ENCODE measurements around the gene S100A12. TPM values are rescaled to one million over a fixed set of nuclear protein-coding genes. Genes with fewer than 3 reads are reported as not detected.
"Not testable (repeated sequence)": the region's sequence is repeated elsewhere in the genome, so short reads cannot be mapped to it uniquely, and the experiment has no call there.

S100A12 gene
- total RNA-seq, 2 experiments from 2014 or later: not detected

GRCh38 chr1:153355445-153356071, 19.9 kb downstream of the S100A12 start:
- Mint-ChIP-seq H3K9me3 (ENCODE audit: insufficient read depth) (no peaks in the 10 kb centered on the region), H3K4me3 (no peak overlapping the region), H3K36me3 (ENCODE audit: low read depth) (no peaks in the 10 kb centered on the region), H3K27ac (no peak overlapping the region), H3K27me3 (ENCODE audit: low read depth) (peaks cover 19% of the 10 kb centered on the region), H3K4me1 (ENCODE audit: low read depth) (peaks cover 11% of the 10 kb centered on the region)
- ATAC-seq: peak; percentile 79
- ChIA-PET CTCF (interaction anchor here (0.7 to 7.4 kb wide), 14 partner anchors 9 to 248 kb away, joined by 3 to 140 read pairs (median 6); no protein-coding TSS in a partner anchor), POLR2A (no interaction called here)
- peak; percentile 65 for DNase-seq

GRCh38 chr1:153354515-153355193, 20.8 kb downstream of the S100A12 start:
- no peak for DNase-seq
- Mint-ChIP-seq H3K9me3 (ENCODE audit: insufficient read depth) (no peaks in the 10 kb centered on the region), H3K4me1 (ENCODE audit: low read depth) (peaks cover 11% of the 10 kb centered on the region), H3K27ac (no peak overlapping the region), H3K4me3 (no peak overlapping the region), H3K36me3 (ENCODE audit: low read depth) (no peaks in the 10 kb centered on the region), H3K27me3 (ENCODE audit: low read depth) (peaks cover 24% of the 10 kb centered on the region)
- ChIA-PET CTCF (interaction anchor here (0.8 to 7.4 kb wide), 12 partner anchors 9 to 144 kb away, joined by 3 to 140 read pairs (median 7); no protein-coding TSS in a partner anchor), POLR2A (no interaction called here)
- ATAC-seq: no peak

GRCh38 chr1:153353226-153353947, 22.0 kb downstream of the S100A12 start:
- Mint-ChIP-seq H3K4me1 (ENCODE audit: low read depth) (peaks cover 11% of the 10 kb centered on the region), H3K9me3 (ENCODE audit: insufficient read depth) (no peaks in the 10 kb centered on the region), H3K4me3 (no peak overlapping the region), H3K27ac (no peak overlapping the region), H3K36me3 (ENCODE audit: low read depth) (no peaks in the 10 kb centered on the region), H3K27me3 (ENCODE audit: low read depth) (peaks cover 28% of the 10 kb centered on the region)
- ChIA-PET CTCF (interaction anchor here (0.8 to 7.4 kb wide), 16 partner anchors 8 to 281 kb away, joined by 3 to 140 read pairs (median 4); partner anchors contain the start of gene CHTOP), POLR2A (interaction anchor here (0.7 kb wide), 1 partner anchor 191 kb away, joined by 3 read pairs; no protein-coding TSS in a partner anchor)
- no peak for ATAC-seq
- DNase-seq: no peak

GRCh38 chr1:153352523-153352922, 22.9 kb downstream of the S100A12 start:
- Mint-ChIP-seq H3K27ac (no peak overlapping the region), H3K9me3 (ENCODE audit: insufficient read depth) (no peaks in the 10 kb centered on the region), H3K36me3 (ENCODE audit: low read depth) (no peaks in the 10 kb centered on the region), H3K4me3 (no peak overlapping the region), H3K4me1 (ENCODE audit: low read depth) (peaks cover 5% of the 10 kb centered on the region), H3K27me3 (ENCODE audit: low read depth) (peaks cover 33% of the 10 kb centered on the region)
- ATAC-seq (peak; percentile 68), DNase-seq (peak; percentile 78)
- ChIA-PET CTCF (interaction anchor here (0.7 to 7.4 kb wide), 17 partner anchors 9 to 281 kb away, joined by 3 to 140 read pairs (median 4); partner anchors contain the start of gene CHTOP), POLR2A (interaction anchor here (0.7 kb wide), 1 partner anchor 192 kb away, joined by 3 read pairs; no protein-coding TSS in a partner anchor)

GRCh38 chr1:153350321-153350957, 25.0 kb downstream of the S100A12 start:
- Mint-ChIP-seq H3K27me3 (ENCODE audit: low read depth) (peaks cover 41% of the 10 kb centered on the region), H3K4me1 (ENCODE audit: low read depth) (peaks cover 13% of the 10 kb centered on the region), H3K4me3 (no peak overlapping the region), H3K36me3 (ENCODE audit: low read depth) (no peaks in the 10 kb centered on the region), H3K9me3 (ENCODE audit: insufficient read depth) (no peaks in the 10 kb centered on the region), H3K27ac (no peak overlapping the region)
- DNase-seq (peak; percentile 7), ATAC-seq (no peak)
- CTCF ChIA-PET: interaction anchor here (1.0 to 7.4 kb wide), 2 partner anchors 144 kb away, joined by 4 to 140 read pairs; no protein-coding TSS in a partner anchor
- POLR2A ChIA-PET: no interaction called here

- CTCF ChIA-PET: interaction anchor here (0.6 to 1.0 kb wide), 2 partner anchors 14 to 145 kb away, joined by 3 to 4 read pairs; no protein-coding TSS in a partner anchor
- DNase-seq (peak; percentile 17), ATAC-seq (no peak)
- H3K27me3 Mint-ChIP-seq (ENCODE audit: low read depth): peaks cover 44% of the 10 kb centered on the region
- no peaks in the 10 kb centered on the region for H3K36me3 Mint-ChIP-seq (ENCODE audit: low read depth)
- peaks cover 20% of the 10 kb centered on the region for H3K4me1 Mint-ChIP-seq (ENCODE audit: low read depth)
- no peak overlapping the region for H3K27ac Mint-ChIP-seq
- POLR2A ChIA-PET: no interaction called here
- no peaks in the 10 kb centered on the region for H3K9me3 Mint-ChIP-seq (ENCODE audit: insufficient read depth)
- no peak overlapping the region for H3K4me3 Mint-ChIP-seq
These were observed 25.8 kb downstream of the S100A12 start for GRCh38 chr1:153349363-153350320.

GRCh38 chr1:153348511-153349362, 26.7 kb downstream of the S100A12 start, which contains the start of gene PGLYRP4:
Gene PGLYRP4, minus strand, starts transcription at chr1:153348841. Its CDS starts 909 bp downstream, at chr1:153347932.
- POLR2A ChIA-PET: no interaction called here
- ATAC-seq (no peak), DNase-seq (peak; percentile 11)
- no peaks in the 10 kb centered on the region for H3K36me3 Mint-ChIP-seq (ENCODE audit: low read depth)
- H3K4me3 Mint-ChIP-seq: no peak within 1 kb of the TSS
- peaks cover 28% of the 10 kb centered on the region for H3K4me1 Mint-ChIP-seq (ENCODE audit: low read depth)
- H3K27me3 Mint-ChIP-seq (ENCODE audit: low read depth): peaks cover 50% of the 10 kb centered on the region
- no peaks in the 10 kb centered on the region for H3K9me3 Mint-ChIP-seq (ENCODE audit: insufficient read depth)
- no peak within 1 kb of the TSS for H3K27ac Mint-ChIP-seq
- CTCF ChIA-PET: interaction anchor here (0.6 to 1.0 kb wide), 2 partner anchors 13 to 146 kb away, joined by 3 to 4 read pairs; no protein-coding TSS in a partner anchor

- Mint-ChIP-seq H3K27me3 (ENCODE audit: low read depth) (peaks cover 51% of the 10 kb centered on the region), H3K4me3 (no peak overlapping the region), H3K36me3 (ENCODE audit: low read depth) (no peaks in the 10 kb centered on the region), H3K4me1 (ENCODE audit: low read depth) (peaks cover 31% of the 10 kb centered on the region), H3K27ac (no peak overlapping the region), H3K9me3 (ENCODE audit: insufficient read depth) (no peaks in the 10 kb centered on the region)
- ATAC-seq: no peak
- peak; percentile 16 for DNase-seq
- CTCF ChIA-PET: interaction anchor here (1.0 kb wide), 1 partner anchor 147 kb away, joined by 4 read pairs; no protein-coding TSS in a partner anchor
- POLR2A ChIA-PET: no interaction called here
These were observed 27.6 kb downstream of the S100A12 start for GRCh38 chr1:153347856-153348255.

- H3K27ac Mint-ChIP-seq; ATAC-seq; POLR2A ChIA-PET; H3K4me3 Mint-ChIP-seq; H3K36me3 Mint-ChIP-seq (ENCODE audit: low read depth); H3K9me3 Mint-ChIP-seq (ENCODE audit: insufficient read depth): not testable (repeated sequence)
- H3K27me3 Mint-ChIP-seq (ENCODE audit: low read depth): peaks cover 59% of the 10 kb centered on the region
- DNase-seq: peak; percentile 16
- H3K4me1 Mint-ChIP-seq (ENCODE audit: low read depth): peaks cover 31% of the 10 kb centered on the region
- CTCF ChIA-PET: interaction anchor here (2.8 to 2.9 kb wide), 2 partner anchors 9 to 148 kb away, joined by 10 to 19 read pairs; partner anchors contain the start of gene S100A9
These were observed 28.4 kb downstream of the S100A12 start for GRCh38 chr1:153347049-153347448.

All from activated CD8-positive, alpha-beta T cell treated with anti-CD3 and anti-CD28 coated beads, Interleukin-2, amount 10 ng/mL, durations not matched to agents 7 days and 5 days (primary cell).